ENCODE measurements around the gene SLN.

Gene SLN

DNA sequence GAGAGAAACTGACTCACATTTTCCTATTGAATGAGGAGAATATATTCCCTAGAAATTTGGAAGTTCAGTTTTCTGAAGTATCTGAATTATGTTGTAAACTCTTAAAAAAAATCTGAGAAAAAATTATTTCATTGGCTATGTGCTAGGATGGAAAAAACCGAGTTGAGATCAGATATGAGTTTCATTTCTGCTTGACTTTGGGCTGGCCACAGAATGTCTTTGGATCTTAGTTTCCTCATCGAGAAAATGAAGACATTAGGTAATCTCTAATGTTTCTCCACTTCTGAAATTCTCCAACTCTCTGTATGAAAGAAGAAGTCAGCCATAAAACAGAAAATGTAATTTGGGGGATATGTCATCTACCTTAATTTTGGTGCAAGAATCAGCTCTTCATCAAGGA is 28.8 kb downstream of the SLN start:
- DNase-seq (ENCODE audit: low read depth) = no peak

GRCh38 chr11:107682572-107682971 is 29.3 kb downstream of the SLN start:
- DNase-seq (ENCODE audit: low read depth) = no peak

- DNase-seq (ENCODE audit: low read depth) = no peak
These were observed 29.7 kb downstream of the SLN start for GRCh38 chr11:107682171-107682570.

GRCh38 chr11:107679255-107680024 is 32.4 kb downstream of the SLN start:
- DNase-seq (ENCODE audit: low read depth) = no peak

GRCh38 chr11:107678632-107678971 is 33.3 kb downstream of the SLN start:
- DNase-seq (ENCODE audit: low read depth) = no peak

GRCh38 chr11:107677924-107678631 is 33.8 kb downstream of the SLN start:
- DNase-seq (ENCODE audit: low read depth) = no peak

- DNase-seq (ENCODE audit: low read depth) = no peak
These were observed 35.4 kb downstream of the SLN start for GRCh38 chr11:107676336-107677057.

DNA sequence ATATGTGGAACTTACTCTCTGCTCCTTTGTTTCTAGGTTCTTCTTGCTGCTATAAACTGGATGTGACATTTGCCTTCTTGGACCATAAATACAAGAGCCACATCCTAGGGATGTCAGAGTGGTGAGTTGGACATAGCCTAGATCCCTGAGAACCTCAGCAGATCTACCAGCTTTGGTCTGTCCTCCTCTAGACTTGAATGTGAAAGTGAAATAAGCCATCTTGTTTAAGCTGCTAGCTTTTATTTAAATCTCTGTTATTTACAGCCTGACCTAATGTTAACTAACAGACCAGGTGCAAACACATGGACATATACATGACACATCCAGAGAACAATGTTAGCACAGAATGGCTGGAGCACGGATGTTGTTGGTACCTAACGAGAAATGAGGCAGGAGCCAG is 36.0 kb downstream of the SLN start:
- DNase-seq (ENCODE audit: low read depth) = no peak

DNA sequence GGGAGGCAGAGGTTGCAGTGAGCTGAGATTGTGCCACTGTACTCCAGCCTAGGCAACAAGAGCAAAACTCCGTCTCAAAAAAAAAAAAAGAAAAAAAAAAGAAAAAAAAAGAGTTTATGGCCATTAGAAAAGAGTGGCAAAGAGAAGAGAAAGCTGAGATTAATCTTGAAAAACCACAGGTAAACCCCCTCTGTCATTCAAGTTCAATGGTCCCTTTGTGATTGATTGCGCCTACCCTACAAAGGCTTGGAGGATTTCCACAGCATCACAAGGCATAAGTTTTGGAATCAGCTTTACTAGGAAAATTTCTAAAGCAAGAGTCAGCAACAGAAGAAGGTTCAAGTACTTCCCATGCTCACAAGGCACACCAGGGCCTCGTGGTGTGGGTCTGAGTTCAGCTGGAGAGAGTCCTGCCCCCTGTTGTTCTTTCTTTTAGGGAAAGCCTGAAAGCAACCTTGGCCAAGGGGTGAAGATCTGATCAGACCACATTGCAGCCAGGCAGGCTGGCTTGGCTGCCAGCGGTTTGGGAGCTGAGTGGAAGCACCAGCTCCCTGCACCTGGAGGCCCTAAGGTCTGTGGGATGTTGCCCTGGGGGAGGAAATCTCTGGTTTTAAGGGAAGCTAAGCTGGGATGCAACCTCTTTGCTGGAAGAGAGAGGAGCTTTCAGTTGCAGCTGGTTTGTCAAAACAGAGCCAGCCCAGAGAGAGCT is 41.8 kb downstream of the SLN start:
- no peak for DNase-seq (ENCODE audit: low read depth)

GRCh38 chr11:107669191-107669740 is 42.6 kb downstream of the SLN start:
- DNase-seq (ENCODE audit: low read depth) = no peak

- DNase-seq (ENCODE audit: low read depth) = no peak
These were observed 44.8 kb downstream of the SLN start for GRCh38 chr11:107666911-107667613.

GRCh38 chr11:107665018-107665417 is 46.8 kb downstream of the SLN start:
- no peak for DNase-seq (ENCODE audit: low read depth)

DNA sequence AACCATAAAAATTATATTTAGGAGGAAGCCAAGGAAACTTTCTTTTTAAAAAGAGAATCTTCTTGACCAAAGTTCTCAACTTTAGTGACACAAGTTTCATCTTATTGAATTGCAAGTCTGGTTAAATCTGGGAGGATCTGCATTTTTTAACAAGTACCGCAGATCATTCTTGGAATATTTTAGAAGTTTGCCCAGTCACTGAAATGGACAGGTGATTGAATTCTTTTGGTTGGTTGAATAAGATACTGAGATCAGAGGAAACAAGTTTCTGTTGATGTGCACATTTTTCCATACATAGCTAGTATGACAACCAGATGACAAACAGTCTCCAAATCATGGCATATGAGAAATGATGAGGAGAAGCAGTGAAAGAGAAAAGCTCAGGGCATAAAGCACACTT is 50.2 kb downstream of the SLN start:
- DNase-seq (ENCODE audit: low read depth) = no peak

DNA sequence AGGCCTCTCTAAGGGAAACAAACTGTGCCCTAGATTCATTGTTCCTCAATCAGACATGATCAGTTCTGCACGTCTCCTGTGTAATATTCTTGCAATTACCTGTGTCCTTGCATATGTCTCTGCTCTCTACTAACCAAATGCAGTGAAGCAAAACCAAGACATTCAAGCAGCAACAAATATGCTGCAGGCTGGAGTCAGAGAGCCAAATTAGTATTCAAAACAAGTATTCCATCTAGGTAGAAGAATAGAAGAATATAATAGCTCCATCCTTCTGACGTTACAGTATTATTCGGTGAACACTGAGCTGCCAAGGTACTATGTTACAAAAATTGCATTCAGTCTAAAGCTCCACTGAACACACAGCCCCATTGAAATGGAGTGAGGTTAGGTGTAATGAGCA is 51.8 kb downstream of the SLN start:
- no peak for DNase-seq (ENCODE audit: low read depth)

DNA sequence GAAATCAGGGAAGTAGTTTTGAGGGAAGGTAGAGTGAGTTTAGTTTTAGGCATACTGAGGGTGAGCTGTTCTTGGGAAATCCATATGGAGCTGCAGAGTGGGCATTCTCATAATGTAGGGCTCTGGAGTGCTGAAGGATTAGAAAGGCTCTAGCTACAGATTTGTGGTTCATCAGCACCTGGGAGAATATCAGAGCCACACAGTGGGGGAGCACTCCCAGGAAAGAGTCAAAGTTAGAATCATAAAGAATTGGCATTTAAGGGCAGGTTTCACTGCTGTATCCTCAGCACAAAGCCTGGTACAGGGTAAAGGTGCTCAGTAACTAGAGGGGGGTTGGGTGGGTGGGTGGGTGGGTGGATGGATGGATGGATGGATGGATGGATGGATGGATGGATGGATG is 52.5 kb downstream of the SLN start:
- DNase-seq (ENCODE audit: low read depth) = no peak

Data from activated gamma-delta T cell treated with anti-CD3 and anti-CD28 coated beads, Interleukin-2, amount 50 U/mL, for 16 hours (primary cell).